Middle frontal gyrus (tissue), 1 donor: ENCODE results near the gene AKNAD1.

Experiments used
- DNase-seq: peaks from one replicate; pipeline ENCODE4 v3.0.0-alpha.2; 2015; ENCODE audit warnings: low spot score; ENCODE audit errors: extremely low spot score

AKNAD1 gene

DNA sequence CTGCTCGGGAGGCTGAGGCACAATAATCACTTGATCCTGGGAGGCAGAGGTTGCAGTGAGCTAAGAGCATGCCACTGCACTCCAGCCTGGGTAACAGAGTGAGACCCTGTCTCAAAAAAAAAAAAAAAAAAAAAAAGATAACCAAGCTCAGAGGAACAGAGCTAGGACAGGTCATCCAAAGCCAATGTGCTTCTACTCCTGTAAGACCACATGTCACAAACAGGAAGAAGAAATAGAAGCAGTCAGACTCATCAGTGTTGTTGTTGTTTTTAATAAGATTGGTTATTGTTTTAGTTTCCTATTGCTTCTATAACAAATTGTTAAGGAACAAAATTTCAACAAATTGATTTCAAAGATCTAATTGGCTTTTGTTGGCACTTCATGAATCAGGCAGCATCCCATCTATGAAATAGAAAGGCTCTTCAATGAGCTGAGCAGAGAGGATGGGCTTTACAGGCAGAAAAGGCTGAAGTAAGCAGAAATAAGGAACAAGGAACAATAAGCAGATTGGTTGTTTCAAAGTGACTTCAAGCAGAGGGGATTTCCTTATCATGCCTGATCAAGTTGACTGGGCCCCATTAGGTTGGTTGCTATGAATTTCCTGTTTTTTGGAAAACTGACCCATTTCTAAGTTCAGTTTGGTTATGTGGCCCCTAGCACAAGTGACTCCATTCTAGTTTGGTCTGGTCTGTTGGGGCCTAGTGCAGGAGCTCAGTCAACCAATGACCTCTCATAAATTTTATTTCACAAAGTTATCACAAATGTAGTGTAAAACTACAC is 6.0 kb upstream of the AKNAD1 start:
- DNase-seq: no peak

DNA sequence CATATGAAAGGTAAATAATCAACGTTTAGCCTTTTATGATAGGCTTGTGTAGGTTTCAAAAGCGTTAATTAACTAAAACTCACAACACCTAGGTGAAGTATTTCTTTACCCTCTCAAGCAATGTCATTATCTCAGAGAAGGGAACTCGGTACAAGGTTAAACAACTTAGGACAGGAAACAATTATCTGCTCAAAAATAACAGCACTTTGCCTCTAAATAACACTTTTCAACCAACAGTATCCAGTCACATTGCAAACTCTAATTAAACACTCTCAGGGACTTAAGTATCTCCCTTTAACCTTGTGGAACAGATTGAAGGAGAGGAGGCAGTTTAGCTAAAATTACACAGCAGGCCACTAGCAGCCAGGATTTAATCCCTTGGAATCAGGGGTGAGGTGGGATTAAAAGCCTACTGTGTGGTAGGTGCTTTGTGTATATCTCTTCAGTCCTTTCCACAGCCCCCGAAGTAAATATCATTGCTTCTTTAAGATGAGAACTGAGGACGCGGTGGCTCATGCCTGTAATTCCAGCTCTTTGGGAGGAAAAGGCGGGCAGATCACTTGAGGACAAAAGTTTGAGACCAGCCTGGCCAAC is 5.2 kb upstream of the AKNAD1 start:
- no peak for DNase-seq

DNA sequence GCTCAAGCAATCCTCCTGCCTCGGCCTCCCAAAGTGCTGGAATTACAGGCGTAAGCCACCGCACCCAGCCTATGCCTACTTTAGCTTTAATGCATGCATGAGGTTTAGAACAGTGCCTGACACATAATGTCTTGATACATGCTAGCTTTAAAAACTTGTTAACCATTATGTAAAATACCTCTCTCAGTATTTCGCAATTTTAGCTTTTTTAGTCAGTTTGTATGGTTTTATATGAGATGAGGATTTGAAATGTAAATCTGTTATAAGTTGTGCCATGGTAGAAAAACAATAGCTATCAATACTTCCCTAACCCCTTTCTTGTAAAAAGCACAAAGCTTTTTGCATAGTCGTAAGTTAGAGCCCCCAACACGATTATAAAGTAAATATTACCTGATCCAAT is 4.7 kb upstream of the AKNAD1 start:
- no peak for DNase-seq

DNA sequence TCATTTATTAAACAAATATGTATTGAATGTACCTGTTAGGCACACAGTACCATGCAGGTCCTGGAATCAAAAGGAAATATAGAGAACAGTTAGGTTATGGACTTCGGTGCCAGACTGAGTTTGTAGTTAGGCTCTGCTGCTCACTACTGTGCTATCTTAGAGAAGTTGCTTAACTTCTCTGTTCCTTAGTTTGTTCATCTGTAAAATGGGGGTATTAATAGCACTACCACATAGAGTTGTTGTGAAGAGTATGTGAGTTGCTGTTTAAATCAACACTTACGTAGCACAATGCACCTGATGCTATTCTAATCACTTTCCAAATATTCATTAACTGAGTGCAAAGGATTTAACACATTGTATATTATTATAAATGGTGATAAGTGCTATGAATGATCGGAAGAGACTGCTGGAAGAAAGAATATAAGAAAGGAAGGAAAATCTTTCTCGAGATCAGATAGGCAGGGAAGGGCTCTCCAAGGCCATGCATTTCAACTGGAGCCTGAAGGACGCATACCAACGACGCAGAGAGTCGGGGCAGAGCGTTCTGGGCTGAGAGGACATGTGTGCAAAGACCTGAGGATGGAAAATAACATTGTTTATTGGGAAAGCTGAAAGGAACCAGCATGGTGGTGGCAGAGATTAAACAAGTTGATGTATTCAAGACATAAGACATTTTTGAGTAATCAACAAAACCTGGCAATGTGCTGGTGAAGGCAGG is 3.5 kb upstream of the AKNAD1 start:
- no peak for DNase-seq

DNA sequence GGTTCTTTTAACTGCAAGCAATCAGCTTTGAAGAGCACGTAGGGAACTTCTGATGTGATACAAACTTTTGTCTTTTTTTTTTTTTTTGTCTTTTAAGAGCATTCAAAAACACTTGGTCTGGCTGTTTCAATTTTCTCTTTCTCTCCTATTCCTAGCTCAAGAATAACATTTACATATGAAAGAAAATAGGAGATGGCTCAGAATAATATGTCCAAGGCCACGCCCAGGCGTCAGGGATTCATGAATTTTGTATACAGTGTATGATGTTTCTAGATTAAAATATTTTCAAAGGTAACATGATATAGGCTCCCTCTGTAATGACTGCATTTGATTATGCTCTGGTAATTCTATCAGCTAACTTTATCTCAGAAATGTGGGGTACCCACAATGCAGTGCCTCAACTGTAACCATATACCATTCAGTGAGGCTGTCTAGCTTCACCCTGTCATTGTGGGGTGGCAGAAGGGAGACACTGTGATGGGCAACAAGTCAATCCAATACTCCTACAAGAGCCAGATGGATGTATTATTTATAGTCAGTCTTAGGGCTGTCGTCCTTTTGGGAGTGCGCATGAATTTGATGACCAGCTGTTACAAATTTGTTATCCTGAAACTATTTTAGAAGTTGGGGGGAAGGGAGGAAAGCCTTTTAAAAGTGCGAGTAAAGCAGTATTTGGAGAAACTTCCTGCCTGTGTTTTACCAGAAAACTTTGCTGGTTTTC is 1.5 kb upstream of the AKNAD1 start:
- no peak for DNase-seq

DNA sequence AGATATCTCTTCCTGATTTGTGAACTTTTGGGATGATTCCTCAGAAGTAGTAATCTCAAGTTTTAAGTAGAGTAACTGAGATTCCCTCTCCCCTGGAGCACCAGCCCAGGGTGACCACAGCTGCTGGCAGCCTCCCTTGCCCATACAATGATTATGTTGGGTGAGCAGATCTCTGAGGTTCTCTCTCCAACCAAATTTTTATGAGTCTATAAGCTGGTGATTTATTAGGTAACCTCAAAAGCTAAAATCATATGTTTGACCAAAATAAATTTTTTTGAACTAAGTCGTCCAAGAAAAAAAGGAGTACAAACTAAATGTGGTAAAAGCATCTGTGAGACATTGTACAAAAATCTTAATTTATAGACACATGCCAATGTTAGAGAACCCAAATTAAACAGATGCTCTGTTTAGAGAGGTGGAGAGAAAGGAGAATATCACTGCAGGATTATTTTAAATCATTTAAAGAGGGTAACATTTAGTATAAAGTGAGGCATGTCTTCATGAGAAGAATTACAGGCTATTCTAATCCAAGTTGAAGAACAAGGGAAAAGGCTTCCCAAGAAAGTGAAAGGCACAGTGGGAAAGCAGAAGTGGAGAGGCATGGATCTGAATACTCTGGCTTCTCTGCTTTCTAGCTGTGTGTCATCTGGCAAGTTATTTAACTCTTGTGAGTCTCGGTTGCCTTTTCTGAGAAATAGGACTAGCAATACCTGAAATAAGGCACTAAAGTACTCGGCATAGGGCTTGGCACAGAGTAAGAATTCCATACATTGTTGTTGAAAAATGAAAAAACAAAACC is 2.5 kb downstream of the AKNAD1 start:
- no peak for DNase-seq

DNA sequence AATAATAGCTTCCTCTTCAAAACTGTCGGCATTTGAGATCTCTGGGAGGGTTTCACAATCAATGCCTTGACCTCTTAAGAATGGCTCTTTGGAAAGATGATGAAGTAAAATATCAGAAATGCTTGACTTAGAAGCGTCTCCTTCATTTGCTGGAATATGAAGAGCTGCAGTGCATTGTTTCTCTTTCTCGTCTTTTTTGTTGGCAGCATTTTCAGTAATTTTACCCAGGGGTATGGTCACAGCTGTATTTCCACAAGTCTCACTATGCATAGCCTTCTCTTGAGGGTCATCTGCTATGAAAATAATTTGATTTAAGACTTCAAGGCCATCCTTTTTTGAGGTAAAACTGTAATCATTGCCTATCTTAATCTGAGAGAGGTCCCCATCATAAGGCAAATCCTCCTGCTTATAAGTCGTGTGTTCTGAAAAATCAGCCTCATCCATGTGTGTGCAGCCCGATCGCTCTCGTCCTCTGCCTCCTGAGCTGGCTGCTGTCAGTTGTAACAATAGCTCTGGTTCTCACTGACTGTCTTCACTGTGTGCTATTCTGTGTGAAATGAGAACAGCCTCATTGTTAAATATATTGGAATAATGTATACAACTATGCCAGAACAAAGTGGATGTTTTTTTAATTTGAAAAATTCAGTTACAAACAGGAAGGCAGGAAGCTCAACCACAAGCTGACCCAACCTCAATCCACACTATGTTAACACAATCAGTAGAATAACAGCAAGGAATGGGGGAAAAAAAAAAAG is 4.5 kb downstream of the AKNAD1 start:
- DNase-seq: no peak

DNA sequence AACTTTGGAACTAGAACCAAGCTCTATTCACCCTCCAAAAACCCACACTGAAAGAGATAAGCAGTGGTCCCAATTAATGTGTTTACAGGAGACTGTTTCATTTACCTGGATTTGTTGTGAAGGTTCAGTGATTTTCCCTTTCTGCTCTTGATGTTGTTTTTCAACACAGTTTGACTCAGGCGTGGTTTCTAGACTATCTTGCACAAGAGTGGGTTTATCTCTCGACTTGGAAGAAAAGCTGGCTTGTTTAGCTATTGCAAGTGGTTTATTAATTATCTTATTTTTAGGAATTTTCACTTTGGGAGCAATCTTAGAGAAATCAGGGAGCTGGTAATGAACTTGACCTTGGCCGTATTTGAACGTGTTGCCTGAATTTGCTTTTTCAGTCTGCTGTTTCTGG is 5.3 kb downstream of the AKNAD1 start:
- no peak for DNase-seq

DNA sequence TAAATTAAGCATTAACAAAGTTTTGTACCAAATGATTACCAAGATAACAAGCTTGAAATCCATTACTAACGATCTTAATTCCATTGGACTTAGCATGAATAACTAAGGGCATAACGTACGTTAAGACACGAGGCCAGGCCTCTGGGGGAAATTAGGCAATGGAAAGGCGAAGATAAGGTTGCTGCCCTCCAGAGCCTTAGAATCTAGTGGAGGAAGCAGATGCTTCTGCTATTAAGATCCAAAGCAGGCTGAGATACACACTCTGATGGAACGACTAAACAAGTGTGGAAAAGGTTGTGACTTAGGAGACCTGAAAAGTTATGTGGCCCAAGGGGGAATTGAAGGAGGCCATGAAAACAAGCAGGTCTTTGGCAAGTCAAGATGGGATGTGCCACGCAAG is 6.0 kb downstream of the AKNAD1 start:
- no peak for DNase-seq

DNA sequence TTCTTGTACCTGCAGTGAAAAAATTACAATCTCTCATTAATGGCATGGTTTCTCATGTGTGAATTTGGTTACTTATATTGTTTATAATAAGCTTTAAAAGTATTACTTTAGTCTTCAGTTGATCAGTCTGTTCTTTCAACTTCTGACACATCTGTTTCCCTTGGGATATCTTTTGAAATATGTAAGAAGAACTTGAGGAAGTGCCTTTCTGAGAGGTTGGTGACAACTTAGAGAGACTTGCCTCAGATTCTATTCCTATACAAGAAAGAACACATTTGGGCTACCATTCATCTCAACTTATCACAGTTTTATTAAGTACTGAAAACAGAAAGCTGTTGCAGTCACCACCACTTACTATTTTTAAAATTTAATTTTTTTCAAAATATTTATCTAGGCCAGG is 8.1 kb downstream of the AKNAD1 start:
- DNase-seq: no peak

DNA sequence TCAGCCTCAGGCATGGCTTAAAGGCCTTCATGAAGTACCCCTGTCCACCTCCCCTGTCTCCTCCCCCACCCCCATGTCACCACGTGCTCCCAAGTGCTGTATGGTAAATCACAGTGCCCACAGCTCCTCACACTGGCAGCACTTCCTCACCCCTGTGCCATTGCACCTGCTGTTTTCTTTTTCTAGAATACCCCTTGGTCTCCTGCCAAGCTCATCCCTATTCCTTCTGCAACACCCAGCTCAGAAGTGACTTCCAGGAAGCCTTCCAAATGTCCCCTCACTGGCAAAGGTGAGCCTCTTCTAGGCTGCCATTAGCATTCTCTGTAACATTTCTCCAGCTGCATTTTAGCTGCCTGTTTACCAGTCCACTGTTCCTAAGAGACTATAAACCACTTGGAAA is 9.4 kb downstream of the AKNAD1 start:
- DNase-seq: no peak

DNA sequence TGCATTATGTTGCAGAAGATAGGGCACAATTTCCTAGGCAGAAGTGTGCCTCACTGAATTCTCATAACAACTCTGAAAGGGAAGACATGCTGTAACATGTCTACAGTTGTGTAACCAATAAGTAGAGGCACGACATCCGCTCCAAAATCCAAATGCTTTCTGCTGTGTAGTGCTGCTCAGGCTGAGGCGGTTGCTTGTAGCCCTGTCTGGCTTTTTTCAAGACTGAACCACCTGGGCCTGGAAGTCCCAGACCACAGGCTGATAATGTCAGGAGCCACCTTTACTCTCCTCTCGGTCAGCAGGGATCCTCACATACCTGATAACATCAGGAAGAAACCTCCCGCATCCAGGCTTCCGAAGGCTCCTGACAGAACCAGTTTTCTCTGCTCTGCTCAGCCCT is 10.9 kb downstream of the AKNAD1 start:
- DNase-seq: no peak

DNA sequence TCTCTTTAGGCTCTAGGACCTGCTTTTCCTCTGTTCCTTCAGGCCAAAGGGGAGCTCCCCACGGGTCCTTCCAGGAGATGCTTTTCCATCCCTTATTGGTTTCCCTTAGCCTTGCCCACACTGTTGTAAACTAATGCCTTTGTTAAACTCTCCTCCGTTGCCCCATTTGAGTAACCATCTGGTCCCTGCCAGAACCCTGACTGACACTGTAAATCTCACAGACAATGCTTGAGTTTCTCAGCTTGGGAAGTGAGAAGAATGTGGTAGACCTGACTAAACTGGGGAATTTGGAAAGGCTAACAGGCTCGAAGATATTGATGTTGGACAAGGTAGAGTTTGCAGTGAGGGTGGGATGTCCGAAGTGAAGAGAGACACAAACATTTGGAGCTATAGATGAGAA is 11.4 kb downstream of the AKNAD1 start:
- DNase-seq: no peak

DNA sequence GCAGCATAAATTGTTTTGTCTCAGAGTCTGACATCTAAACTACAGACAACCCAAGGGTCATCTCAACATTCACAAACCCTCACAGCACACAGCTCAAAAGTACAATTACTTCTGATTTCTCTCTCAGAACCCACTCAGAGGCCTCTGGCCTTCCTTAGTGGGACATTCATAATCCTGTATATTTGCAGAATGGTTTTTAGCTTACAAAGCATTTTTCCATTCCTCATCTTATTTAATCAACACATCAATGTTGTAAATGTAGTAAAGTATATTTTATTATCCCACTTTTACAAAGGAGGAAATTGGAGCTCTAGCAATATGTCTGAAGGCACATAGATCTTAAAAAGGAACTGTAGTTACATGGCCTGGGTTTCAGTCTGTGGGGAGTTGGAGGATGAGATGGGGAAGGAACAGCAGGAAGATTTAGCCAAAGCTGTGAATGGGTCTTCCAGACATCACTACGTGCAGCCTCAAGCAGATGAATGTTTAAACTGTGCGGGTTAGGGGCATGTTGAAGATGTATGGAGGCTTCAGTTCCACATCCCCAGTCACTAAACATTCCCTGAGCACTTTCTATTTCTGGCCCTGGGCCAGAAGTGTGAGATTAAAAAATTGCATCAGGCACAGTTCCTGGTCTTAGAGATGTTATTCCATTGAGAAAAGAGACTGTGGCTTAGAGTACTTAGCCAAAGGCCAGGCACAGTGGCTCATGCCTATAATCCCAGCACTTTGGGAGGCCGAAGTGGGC is 13.3 kb downstream of the AKNAD1 start:
- no peak for DNase-seq

DNA sequence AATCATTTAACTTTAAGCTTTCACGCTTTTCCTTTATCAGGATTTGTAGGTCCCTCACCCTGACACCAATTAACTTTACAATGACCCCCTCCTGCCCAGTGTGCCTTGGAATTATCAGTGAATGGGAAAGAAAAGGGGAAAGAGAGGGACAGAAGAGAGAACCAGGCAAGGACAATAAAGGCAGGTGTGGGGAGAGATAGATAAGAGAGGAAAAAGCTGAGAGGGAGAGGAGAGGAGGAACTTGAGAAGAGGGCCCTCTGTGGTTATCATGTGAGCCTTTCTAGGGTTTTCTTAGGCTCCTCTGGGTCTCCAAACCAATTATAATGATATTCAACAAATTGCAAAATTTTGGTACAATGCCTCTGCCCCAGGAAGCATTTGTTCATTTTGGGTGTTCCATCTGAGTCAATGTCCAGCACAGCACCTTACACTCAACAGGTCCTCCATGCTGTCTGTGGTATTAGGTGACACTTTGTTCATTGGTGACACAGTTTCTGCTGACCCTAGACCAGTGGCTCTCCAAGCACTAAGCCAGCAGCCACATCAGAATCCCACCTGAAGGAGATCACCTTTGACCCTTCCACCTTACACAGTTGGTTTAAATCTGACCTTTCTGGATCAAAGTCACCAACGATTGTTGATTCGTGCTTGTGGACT is 14.2 kb downstream of the AKNAD1 start:
- DNase-seq: no peak

DNA sequence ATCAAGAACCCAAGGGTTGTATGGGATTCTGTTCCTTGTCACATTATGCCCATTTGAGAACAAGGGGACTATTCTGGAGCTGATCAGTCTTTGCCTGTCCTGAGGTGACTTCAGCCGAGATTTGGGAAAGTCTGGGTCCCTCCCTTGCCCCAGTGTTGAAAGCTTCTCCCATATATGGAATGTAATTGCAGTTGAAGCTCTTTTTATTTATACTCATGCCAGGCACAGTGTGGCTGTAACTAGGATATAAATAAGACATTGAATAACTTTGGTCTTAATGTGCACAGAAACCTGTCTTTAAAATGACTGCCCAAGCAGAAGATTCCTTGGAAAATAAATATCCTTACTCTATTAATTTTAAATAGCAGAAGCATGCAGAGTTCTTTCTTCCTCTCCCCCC is 15.2 kb downstream of the AKNAD1 start:
- DNase-seq: no peak

DNA sequence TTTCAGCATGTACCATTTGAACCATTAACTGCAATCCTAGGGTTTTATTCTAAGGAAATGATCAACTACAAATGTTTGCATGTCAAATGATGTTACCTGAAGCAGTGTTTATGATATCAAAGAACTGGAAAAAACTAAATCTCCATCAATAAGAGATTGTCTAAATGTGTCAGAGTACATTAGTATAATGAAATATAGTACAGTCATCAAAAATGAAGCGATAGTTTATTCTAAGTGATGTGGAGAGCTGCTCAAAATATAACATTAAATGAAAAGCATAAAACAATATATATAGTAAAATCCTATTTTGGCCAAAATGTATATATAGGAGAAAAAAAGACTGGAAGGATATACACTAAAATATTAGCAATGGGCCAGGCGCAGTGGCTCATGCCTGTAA is 24.0 kb downstream of the AKNAD1 start:
- no peak for DNase-seq

DNA sequence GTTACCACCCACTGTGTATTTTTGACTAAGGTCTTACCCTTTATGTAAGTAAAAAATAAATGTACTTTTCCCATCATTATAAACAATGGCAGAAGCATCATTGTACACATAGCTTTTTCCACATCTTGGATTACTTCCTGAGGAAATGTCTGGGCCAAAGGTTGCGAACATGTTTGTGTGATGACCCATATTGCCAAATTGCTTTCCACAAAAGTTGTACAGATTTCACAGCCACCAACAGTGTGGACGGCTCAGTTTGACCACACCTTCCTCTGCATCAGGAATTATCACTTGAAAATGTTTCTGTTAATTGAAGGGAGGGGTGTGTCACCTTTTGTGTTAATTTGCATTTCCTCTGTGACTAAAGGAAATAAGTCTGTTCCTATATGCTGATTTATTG is 25.7 kb downstream of the AKNAD1 start:
- DNase-seq: no peak
